Mesenchymal stem cell (in vitro differentiated cells and primary cell): Measurements from ENCODE around the gene TNNC1.

Experiments used
- DNase-seq: peaks from one replicate; pipeline ENCODE4 v3.0.0-alpha.2; 2013
- H2AFZ ChIP-seq: one replicate; pipeline ENCODE4 v1.6.1; 2013; ENCODE audit warnings: low read depth, mild to moderate bottlenecking, control low read depth, inconsistent platforms, low read length, moderate library complexity
- H2AK5ac ChIP-seq: 2 replicates; pipeline ENCODE4 v1.6.1; 2013; ENCODE audit warnings: low read length, moderate library complexity, mild to moderate bottlenecking, inconsistent platforms; ENCODE audit not compliant: severe bottlenecking
- H2BK120ac ChIP-seq: one replicate; pipeline ENCODE4 v1.6.1; 2013; ENCODE audit warnings: low read depth, mild to moderate bottlenecking, inconsistent platforms, low read length, moderate library complexity
- H2BK12ac ChIP-seq, 2 experiments: one replicate each; pipeline ENCODE4 v1.6.1; 2013; ENCODE audit warnings: inconsistent platforms in 2 of 2, low read length in 2 of 2, mild to moderate bottlenecking in 2 of 2, moderate library complexity in 2 of 2, control low read depth in 1 of 2
- H2BK15ac ChIP-seq: one replicate; pipeline ENCODE4 v1.6.1; 2013; ENCODE audit warnings: mild to moderate bottlenecking, low read depth, inconsistent platforms; ENCODE audit not compliant: poor library complexity, severe bottlenecking
- H2BK5ac ChIP-seq: 2 replicates; pipeline ENCODE4 v1.6.1; 2013; ENCODE audit warnings: low read depth, mild to moderate bottlenecking, low read length, control low read depth, inconsistent platforms; ENCODE audit not compliant: poor library complexity, severe bottlenecking
- H3K14ac ChIP-seq, 2 experiments: one replicate each; pipeline ENCODE4 v1.6.1; 2013; ENCODE audit warnings: inconsistent platforms in 2 of 2, low read length in 2 of 2, control low read depth in 1 of 2, mild to moderate bottlenecking in 1 of 2, moderate library complexity in 1 of 2
- H3K18ac ChIP-seq, 2 experiments: one replicate each; pipeline ENCODE4 v1.6.1; 2013; ENCODE audit warnings: inconsistent platforms in 2 of 2, low read length in 2 of 2, control low read depth in 1 of 2, low read depth in 1 of 2, mild to moderate bottlenecking in 1 of 2
- H3K23ac ChIP-seq, 2 experiments: one replicate each; pipeline ENCODE4 v1.6.1; 2013; ENCODE audit warnings: inconsistent platforms in 2 of 2, low read length in 2 of 2, mild to moderate bottlenecking in 2 of 2, moderate library complexity in 2 of 2, control low read depth in 1 of 2
- H3K27ac ChIP-seq: 2 replicates; pipeline ENCODE4 v1.5.1; 2013; ENCODE audit warnings: mild to moderate bottlenecking, moderate library complexity, low read length, control low read depth, inconsistent platforms; ENCODE audit not compliant: poor library complexity, severe bottlenecking
- H3K27me3 ChIP-seq, 2 experiments: 2 replicates each; pipeline versions ENCODE4 v1.6.1 to v1.7.0; 2013; ENCODE audit warnings: low read length in 2 of 2, mild to moderate bottlenecking in 2 of 2, moderate library complexity in 2 of 2, control low read depth in 1 of 2, inconsistent platforms in 1 of 2; ENCODE audit not compliant: control insufficient read depth in 1 of 2, insufficient read depth in 1 of 2
- H3K36me3 ChIP-seq, 2 experiments: 2 replicates each; pipeline versions ENCODE4 v1.6.1 to v1.7.0; 2013; ENCODE audit warnings: low read length in 2 of 2, control low read depth in 1 of 2, inconsistent platforms in 1 of 2, low read depth in 1 of 2, mild to moderate bottlenecking in 1 of 2; ENCODE audit not compliant: insufficient read depth in 2 of 2, control insufficient read depth in 1 of 2
- H3K4ac ChIP-seq, 2 experiments: one replicate each; pipeline ENCODE4 v1.6.1; 2013; ENCODE audit warnings: inconsistent platforms in 2 of 2, low read length in 2 of 2, mild to moderate bottlenecking in 2 of 2, moderate library complexity in 2 of 2, control low read depth in 1 of 2, low read depth in 1 of 2
- H3K4me1 ChIP-seq: 2 replicates; pipeline ENCODE4 v1.6.1; 2013; ENCODE audit warnings: low read depth, low read length, control low read depth; ENCODE audit not compliant: control insufficient read depth, insufficient read depth
- H3K4me2 ChIP-seq: 2 replicates; pipeline ENCODE4 v1.6.1; 2013; ENCODE audit warnings: low read length, mild to moderate bottlenecking, inconsistent platforms; ENCODE audit not compliant: poor library complexity, severe bottlenecking
- H3K4me3 ChIP-seq, 2 experiments: 2 replicates each; pipeline versions ENCODE4 v1.5.1 to v1.7.0; 2013; ENCODE audit warnings: low read length in 2 of 2, mild to moderate bottlenecking in 2 of 2, control low read depth in 1 of 2, low read depth in 1 of 2; ENCODE audit not compliant: insufficient read depth in 1 of 2
- H3K79me1 ChIP-seq: replicated peaks from 2 replicates; pipeline ENCODE4 v1.6.1; 2013; ENCODE audit warnings: mild to moderate bottlenecking, control low read depth, low read length, inconsistent platforms; ENCODE audit not compliant: poor library complexity, severe bottlenecking
- H3K9ac ChIP-seq: 2 replicates; pipeline ENCODE4 v1.7.0; 2013; ENCODE audit warnings: mild to moderate bottlenecking, low read length, moderate library complexity
- H3K9me3 ChIP-seq: 2 replicates; pipeline ENCODE4 v1.7.0; 2013; ENCODE audit warnings: mild to moderate bottlenecking, low read length; ENCODE audit not compliant: control insufficient read depth
- H4K8ac ChIP-seq: one replicate; pipeline ENCODE4 v1.6.1; 2013; ENCODE audit warnings: inconsistent platforms, mild to moderate bottlenecking, low read length, moderate library complexity
- H4K91ac ChIP-seq: one replicate; pipeline ENCODE4 v1.6.1; 2013; ENCODE audit warnings: mild to moderate bottlenecking, low read length, inconsistent platforms
- WGBS: methylation state at CpG from one replicate; pipeline ENCODE4 v1.1.7; 2013; ENCODE audit warnings: mixed read lengths; 5-methylcytosine and 5-hydroxymethylcytosine counted together

TNNC1 gene

DNA sequence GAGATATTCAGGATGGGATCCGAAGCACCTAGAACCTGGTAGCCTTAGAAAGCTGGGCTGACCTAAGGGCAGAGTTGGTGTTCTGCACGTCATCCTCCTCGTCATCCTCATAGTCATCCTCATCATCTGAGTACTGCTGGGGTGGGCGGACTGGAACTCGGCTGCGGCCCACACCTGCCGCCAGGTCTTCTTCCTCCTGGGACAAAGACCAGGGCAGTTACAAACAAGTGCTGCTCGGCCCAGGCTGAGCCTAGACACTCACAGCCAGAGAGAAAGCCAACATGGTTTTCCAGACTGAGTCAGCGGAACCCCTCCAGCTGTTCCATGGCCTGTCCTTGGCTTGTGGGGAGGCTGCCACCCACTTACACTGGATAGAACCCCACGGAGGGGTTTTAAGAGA is 49.5 kb downstream of the TNNC1 start:
- no peaks in the 10 kb centered on the region for H3K9me3 ChIP-seq
- DNase-seq = no peak
- H3K27ac ChIP-seq = no peak overlapping the region
- H3K4me3 ChIP-seq = no peak overlapping the region
- H3K4me2 ChIP-seq = no peak overlapping the region
- no peak overlapping the region for H3K23ac ChIP-seq
- H2BK12ac ChIP-seq = no peak overlapping the region
- H3K14ac ChIP-seq = no peak overlapping the region
- peaks cover 48% of the 10 kb centered on the region for H3K79me1 ChIP-seq
- no peak overlapping the region for H2AK5ac ChIP-seq
- H4K8ac ChIP-seq = no peak overlapping the region
- H3K27me3 ChIP-seq = no peaks in the 10 kb centered on the region
- H2AFZ ChIP-seq = no peak overlapping the region
- H2BK5ac ChIP-seq = no peak overlapping the region
- H3K36me3 ChIP-seq = peaks cover 89 to 91% of the 10 kb centered on the region in 2 experiments
- H2BK120ac ChIP-seq = no peak overlapping the region
- H4K91ac ChIP-seq = no peak overlapping the region
- no peak overlapping the region for H3K4ac ChIP-seq
- peaks cover 15% of the 10 kb centered on the region for H3K4me1 ChIP-seq
- H2BK15ac ChIP-seq = no peak overlapping the region
- H3K9ac ChIP-seq = no peak overlapping the region
- no peak overlapping the region for H3K18ac ChIP-seq
- 96% methylated on average over 10 of the region's 10 CpGs for WGBS

DNA sequence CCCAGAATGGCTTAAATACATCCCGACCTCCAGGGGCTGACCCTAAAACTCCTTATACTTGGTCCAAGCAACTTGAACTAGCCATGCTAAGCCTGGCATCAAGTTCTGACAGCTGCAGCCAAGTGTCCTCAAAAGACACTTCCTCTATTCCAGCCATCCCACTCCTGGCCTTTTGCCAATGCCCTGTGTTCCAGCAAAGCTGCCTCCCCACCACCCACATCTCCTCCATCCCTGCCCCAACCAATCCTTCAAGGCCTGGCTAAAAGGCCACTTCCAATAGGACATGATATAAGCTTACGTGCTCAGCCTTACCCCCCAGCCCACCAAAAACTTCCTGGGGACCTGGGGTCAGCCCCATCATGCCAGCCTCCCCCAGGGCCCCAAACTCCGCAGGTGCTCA is 49.9 kb downstream of the TNNC1 start:
- no peak overlapping the region for H3K9ac ChIP-seq
- H2BK5ac ChIP-seq = no peak overlapping the region
- no peaks in the 10 kb centered on the region for H3K27me3 ChIP-seq
- no peak overlapping the region for H3K23ac ChIP-seq
- no peak overlapping the region for H3K4me3 ChIP-seq
- DNase-seq = no peak
- H4K91ac ChIP-seq = no peak overlapping the region
- H3K9me3 ChIP-seq = no peaks in the 10 kb centered on the region
- peaks cover 46% of the 10 kb centered on the region for H3K79me1 ChIP-seq
- no peak overlapping the region for H3K27ac ChIP-seq
- H2BK12ac ChIP-seq = no peak overlapping the region
- H3K4me1 ChIP-seq = peaks cover 12% of the 10 kb centered on the region
- H3K4me2 ChIP-seq = no peak overlapping the region
- no peak overlapping the region for H2AFZ ChIP-seq
- H3K36me3 ChIP-seq = peaks cover 93 to 95% of the 10 kb centered on the region in 2 experiments
- H2BK120ac ChIP-seq = no peak overlapping the region
- no peak overlapping the region for H2BK15ac ChIP-seq
- no peak overlapping the region for H3K18ac ChIP-seq
- 98% methylated on average over 3 of the region's 3 CpGs for WGBS
- H3K14ac ChIP-seq = no peak overlapping the region
- no peak overlapping the region for H2AK5ac ChIP-seq
- no peak overlapping the region for H3K4ac ChIP-seq
- H4K8ac ChIP-seq = no peak overlapping the region

DNA sequence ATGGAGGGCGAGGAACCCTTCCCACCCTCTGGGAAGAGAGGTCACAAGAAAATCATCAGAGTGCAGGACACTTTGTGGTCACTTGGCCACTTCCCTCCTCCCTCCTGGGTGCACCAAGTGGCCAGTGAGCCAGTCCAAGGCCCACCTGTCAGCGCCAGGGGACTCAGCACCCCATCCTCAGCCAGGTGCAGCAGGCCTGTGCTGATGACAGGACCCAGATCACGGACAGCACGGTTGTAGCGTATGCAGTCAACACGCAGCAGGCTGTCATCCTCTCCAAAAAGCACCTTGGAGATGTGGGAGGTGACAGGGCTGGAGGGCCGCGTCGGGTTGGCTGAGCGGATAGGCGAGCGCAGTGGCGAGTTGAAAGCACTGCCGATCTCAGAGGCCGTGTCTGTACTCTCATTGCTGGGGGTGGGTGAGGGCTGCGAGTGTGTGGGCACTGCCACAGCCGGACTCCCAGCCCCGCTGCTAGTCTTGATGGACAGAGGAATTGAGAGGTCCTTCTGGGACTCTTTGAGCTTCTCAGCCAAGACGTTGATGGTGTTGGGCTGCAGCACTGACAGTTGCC is 50.5 kb downstream of the TNNC1 start:
- H3K36me3 ChIP-seq = peaks cover 90 to 97% of the 10 kb centered on the region in 2 experiments
- no peak overlapping the region for H3K18ac ChIP-seq
- H3K79me1 ChIP-seq = peaks cover 42% of the 10 kb centered on the region
- no peak overlapping the region for H2BK15ac ChIP-seq
- over 99% methylated on average over 19 of the region's 19 CpGs for WGBS
- H2AK5ac ChIP-seq = no peak overlapping the region
- H3K27me3 ChIP-seq = no peaks in the 10 kb centered on the region
- H3K4ac ChIP-seq = no peak overlapping the region
- no peak overlapping the region for H3K4me2 ChIP-seq
- H3K4me1 ChIP-seq = peaks cover 8% of the 10 kb centered on the region
- H3K4me3 ChIP-seq = no peak overlapping the region
- H2BK12ac ChIP-seq = no peak overlapping the region
- H4K91ac ChIP-seq = peak overlapping the region; percentile 49
- no peak overlapping the region for H3K9ac ChIP-seq
- no peak overlapping the region for H2BK120ac ChIP-seq
- DNase-seq = no peak
- H3K23ac ChIP-seq = no peak overlapping the region
- H3K27ac ChIP-seq = no peak overlapping the region
- H3K14ac ChIP-seq = no peak overlapping the region
- no peak overlapping the region for H2AFZ ChIP-seq
- no peaks in the 10 kb centered on the region for H3K9me3 ChIP-seq
- no peak overlapping the region for H4K8ac ChIP-seq
- no peak overlapping the region for H2BK5ac ChIP-seq

DNA sequence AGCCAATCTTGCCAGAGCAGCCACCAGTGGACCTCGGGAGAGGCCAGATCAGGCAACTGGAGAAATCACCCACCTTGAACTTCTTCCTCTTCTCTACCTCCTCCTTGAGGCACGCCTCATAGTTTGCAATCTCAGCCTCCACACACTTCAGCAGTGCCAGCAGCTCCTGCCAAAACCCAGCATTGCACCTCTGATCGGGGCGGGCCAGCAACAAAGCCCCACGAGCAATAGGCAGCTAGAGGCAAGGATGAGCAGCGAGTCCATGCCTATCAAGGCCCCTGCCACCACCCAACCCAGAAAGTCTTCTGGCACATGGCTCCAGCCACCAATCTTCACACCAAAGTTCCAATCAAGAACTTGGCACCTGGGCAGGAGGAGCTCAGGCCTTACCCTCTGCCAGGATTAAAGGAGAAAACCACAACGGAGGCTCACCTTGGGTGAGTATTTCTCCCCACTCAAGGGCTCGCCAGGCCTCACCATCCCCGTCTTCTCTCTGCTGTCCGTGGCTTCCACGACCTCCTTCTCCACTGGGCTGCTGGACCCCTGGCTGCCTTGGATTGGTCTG is 51.1 kb downstream of the TNNC1 start:
- Histone ChIP-seq H3K9ac (no peak overlapping the region), H3K36me3 (peaks cover 88 to 91% of the 10 kb centered on the region in 2 experiments), H2BK5ac (no peak overlapping the region), H2BK120ac (no peak overlapping the region), H2BK15ac (no peak overlapping the region), H3K27ac (no peak overlapping the region), H2AK5ac (no peak overlapping the region), H3K4me1 (peaks cover 6% of the 10 kb centered on the region), H3K4ac (no peak overlapping the region), H3K79me1 (peaks cover 38% of the 10 kb centered on the region), H3K9me3 (no peaks in the 10 kb centered on the region), H2AFZ (no peak overlapping the region), H3K18ac (no peak overlapping the region), H3K4me3 (peak overlapping the region in 1 of 2 experiments; percentile 14), H4K8ac (no peak overlapping the region), H3K4me2 (no peak overlapping the region), H2BK12ac (no peak overlapping the region), H3K27me3 (no peaks in the 10 kb centered on the region), H4K91ac (no peak overlapping the region), H3K14ac (no peak overlapping the region), H3K23ac (no peak overlapping the region)
- WGBS = over 99% methylated on average over 11 of the region's 11 CpGs
- DNase-seq = no peak
